Stimulated activated CD4-positive, alpha-beta T cell treated with anti-CD3 and anti-CD28 coated beads, Interleukin-2, amount 100 ng/mL, for 24 hours (primary cell): ENCODE results near the gene CNPY4.

ENCODE experiments used
- DNase-seq, 2 donors: peaks; one replicate each; pipeline ENCODE4 v3.0.0-alpha.2; 2020

The CNPY4 gene

GRCh38 chr7:100093054-100093453 is 26.4 kb upstream of the CNPY4 start:
- DNase-seq, result no peak

GRCh38 chr7:100093498-100093897 is 25.9 kb upstream of the CNPY4 start:
- no peak for DNase-seq

GRCh38 chr7:100093925-100094486 is 25.4 kb upstream of the CNPY4 start:
- DNase-seq, result no peak

GRCh38 chr7:100095289-100095688 is 24.1 kb upstream of the CNPY4 start:
- no peak for DNase-seq

GRCh38 chr7:100095704-100096103 is 23.7 kb upstream of the CNPY4 start:
- DNase-seq, result no peak

GRCh38 chr7:100098913-100099312 is 20.5 kb upstream of the CNPY4 start:
- no peak for DNase-seq

- no peak for DNase-seq
Observed at GRCh38 chr7:100099452-100099851, 20.0 kb upstream of the CNPY4 start.

- peak; percentile 86 to 87 for DNase-seq
Observed at GRCh38 chr7:100100420-100101015, 18.9 kb upstream of the CNPY4 start.

- DNase-seq, result peak; percentile 98
Observed at GRCh38 chr7:100101016-100101862, 18.2 kb upstream of the CNPY4 start, which contains the start of the genes AP4M1 and MCM7. TSS of gene AP4M1 (plus strand) at chr7:100101643. CDS start at chr7:100101715, 72 bp downstream. TSS of gene MCM7 (minus strand) at chr7:100101397. CDS start at chr7:100101294, 103 bp downstream.

- no peak for DNase-seq
Observed at GRCh38 chr7:100102950-100103840, 16.2 kb upstream of the CNPY4 start.

- DNase-seq, result no peak
Observed at GRCh38 chr7:100105534-100105933, 13.9 kb upstream of the CNPY4 start.

- no peak for DNase-seq
Observed at GRCh38 chr7:100106633-100107032, 12.8 kb upstream of the CNPY4 start.

GRCh38 chr7:100107125-100107737 is 12.2 kb upstream of the CNPY4 start:
- no peak for DNase-seq

- no peak for DNase-seq
Observed at GRCh38 chr7:100107890-100108289, 11.5 kb upstream of the CNPY4 start.

GRCh38 chr7:100109521-100110163 is 9.8 kb upstream of the CNPY4 start:
- DNase-seq, result no peak

GRCh38 chr7:100111156-100111555 is 8.3 kb upstream of the CNPY4 start:
- DNase-seq, result no peak

GRCh38 chr7:100111914-100112313 is 7.5 kb upstream of the CNPY4 start:
- no peak for DNase-seq

- DNase-seq, result no peak
Observed at GRCh38 chr7:100115026-100115425, 4.4 kb upstream of the CNPY4 start.

- DNase-seq, result no peak
Observed at GRCh38 chr7:100118388-100119071, 904 bp upstream of the CNPY4 start.

- peak; percentile 71 to 76 for DNase-seq
Observed at GRCh38 chr7:100119970-100120732, 717 bp downstream of the CNPY4 start.

GRCh38 chr7:100120733-100121036 is 1.3 kb downstream of the CNPY4 start:
- DNase-seq, result no peak
